HK-2 (cell line): ENCODE measurements around the gene EIF5B.

Experiments used
- DNase-seq: peaks from one replicate; pipeline ENCODE4 v3.0.0-alpha.2; 2018; ENCODE audit not compliant: unreplicated experiment

EIF5B gene

GRCh38 chr2:99410276-99410675, 73.1 kb downstream of the EIF5B start:
- DNase-seq: no peak

- no peak for DNase-seq
Observed at GRCh38 chr2:99414566-99414965, 77.4 kb downstream of the EIF5B start.

GRCh38 chr2:99417396-99417795, 80.2 kb downstream of the EIF5B start:
- no peak for DNase-seq

GRCh38 chr2:99420031-99420430, 82.8 kb downstream of the EIF5B start:
- no peak for DNase-seq

GRCh38 chr2:99420751-99421299, 83.6 kb downstream of the EIF5B start:
- DNase-seq: no peak

GRCh38 chr2:99421469-99421868, 84.3 kb downstream of the EIF5B start:
- no peak for DNase-seq

GRCh38 chr2:99422599-99422998, 85.4 kb downstream of the EIF5B start:
- DNase-seq: no peak

- DNase-seq: no peak
Observed at GRCh38 chr2:99424371-99424770, 87.2 kb downstream of the EIF5B start.

GRCh38 chr2:99425022-99425421, 87.8 kb downstream of the EIF5B start:
- no peak for DNase-seq

- DNase-seq: no peak
Observed at GRCh38 chr2:99430614-99431291, 93.6 kb downstream of the EIF5B start.

- DNase-seq: no peak
Observed at GRCh38 chr2:99431587-99432275, 94.5 kb downstream of the EIF5B start.

GRCh38 chr2:99433340-99433739, 96.2 kb downstream of the EIF5B start:
- no peak for DNase-seq

- no peak for DNase-seq
Observed at GRCh38 chr2:99436874-99437273, 99.7 kb downstream of the EIF5B start.

GRCh38 chr2:99439971-99440505, 102.8 kb downstream of the EIF5B start:
- DNase-seq: no peak

- no peak for DNase-seq
Observed at GRCh38 chr2:99442837-99443236, 105.6 kb downstream of the EIF5B start.

GRCh38 chr2:99444222-99444621, 107.0 kb downstream of the EIF5B start:
- no peak for DNase-seq

GRCh38 chr2:99445065-99445464, 107.9 kb downstream of the EIF5B start:
- no peak for DNase-seq

GRCh38 chr2:99448556-99448955, 111.4 kb downstream of the EIF5B start:
- no peak for DNase-seq

GRCh38 chr2:99450199-99450598, 113.0 kb downstream of the EIF5B start:
- no peak for DNase-seq
